RWPE2 (cell line): ENCODE results near the gene IGF2BP1.

ENCODE experiments used
- ATAC-seq: fragments of 200-7000 bp; cut with Tn5 transposase; 3 replicates; pipeline ENCODE4 v1.9.1; 2021; ENCODE audit warnings: low read depth
- DNase-seq: peaks from one replicate; pipeline ENCODE4 v3.0.0-alpha.2; 2020; ENCODE audit warnings: low spot score
- H3K27ac ChIP-seq: fragments of 450-650 bp; 2 replicates; pipeline ENCODE4 v1.5.1; 2017; ENCODE audit warnings: mild to moderate bottlenecking; ENCODE audit not compliant: poor library complexity, severe bottlenecking
- H3K27me3 ChIP-seq: fragments of 250-450 bp; sonication (Bioruptor Pico); 2 replicates; pipeline ENCODE4 v1.5.1; 2021; ENCODE audit warnings: mild to moderate bottlenecking, moderate library complexity; ENCODE audit not compliant: insufficient read depth, poor library complexity, severe bottlenecking
- H3K36me3 ChIP-seq: fragments of 250-450 bp; sonication (Bioruptor Pico); 2 replicates; pipeline ENCODE4 v1.5.1; 2020; ENCODE audit warnings: low read depth, mild to moderate bottlenecking, moderate library complexity
- H3K4me1 ChIP-seq: fragments of 250-450 bp; sonication (Bioruptor Pico); 2 replicates; pipeline ENCODE4 v1.5.1; 2021; ENCODE audit warnings: mild to moderate bottlenecking, moderate library complexity; ENCODE audit not compliant: insufficient read depth, poor library complexity, severe bottlenecking
- H3K4me3 ChIP-seq: fragments of 250-450 bp; sonication (Bioruptor Pico); 2 replicates; pipeline ENCODE4 v1.5.1; 2021; ENCODE audit warnings: mild to moderate bottlenecking, moderate library complexity; ENCODE audit not compliant: severe bottlenecking
- H3K9me3 ChIP-seq: fragments of 250-450 bp; sonication (Bioruptor Pico); 2 replicates; pipeline ENCODE4 v1.5.1; 2021; ENCODE audit warnings: mild to moderate bottlenecking, moderate library complexity; ENCODE audit not compliant: severe bottlenecking
- CTCF ChIP-seq: fragments of 450-650 bp; IDR thresholded peaks from one replicate; pipeline ENCODE4 v1.5.1; 2017; ENCODE audit warnings: mild to moderate bottlenecking, moderate library complexity; ENCODE audit not compliant: poor library complexity, severe bottlenecking

IGF2BP1 gene

GRCh38 chr17:49018748-49019147, 21.6 kb downstream of the IGF2BP1 start:
- TF ChIP-seq CTCF, result no peak
- DNase-seq (no peak), ATAC-seq (no peak)
- no peaks in the 10 kb centered on the region for H3K9me3 ChIP-seq
- H3K4me1 ChIP-seq, result peaks cover 26% of the 10 kb centered on the region
- H3K36me3 ChIP-seq, result no peaks in the 10 kb centered on the region
- peaks cover 27% of the 10 kb centered on the region for H3K27me3 ChIP-seq
- no peak overlapping the region for H3K4me3 ChIP-seq
- no peak overlapping the region for H3K27ac ChIP-seq

- H3K36me3 ChIP-seq, result no peaks in the 10 kb centered on the region
- H3K4me3 ChIP-seq, result no peak overlapping the region
- no peaks in the 10 kb centered on the region for H3K9me3 ChIP-seq
- H3K27me3 ChIP-seq, result peaks cover 8% of the 10 kb centered on the region
- TF ChIP-seq CTCF, result no peak
- no peak overlapping the region for H3K27ac ChIP-seq
- no peak for DNase-seq
- peaks cover 26% of the 10 kb centered on the region for H3K4me1 ChIP-seq
- ATAC-seq, result no peak
Observed at GRCh38 chr17:49020609-49021008, 23.4 kb downstream of the IGF2BP1 start.

GRCh38 chr17:49021095-49021767, 24.0 kb downstream of the IGF2BP1 start:
- peaks cover 2% of the 10 kb centered on the region for H3K27me3 ChIP-seq
- H3K4me1 ChIP-seq, result peaks cover 23% of the 10 kb centered on the region
- H3K4me3 ChIP-seq, result no peak overlapping the region
- peak overlapping the region; percentile 48 for H3K27ac ChIP-seq
- no peaks in the 10 kb centered on the region for H3K36me3 ChIP-seq
- ATAC-seq (no peak), DNase-seq (no peak)
- H3K9me3 ChIP-seq, result no peaks in the 10 kb centered on the region
- no peak for TF ChIP-seq CTCF

GRCh38 chr17:49021768-49022103, 24.6 kb downstream of the IGF2BP1 start:
- Histone ChIP-seq H3K4me3 (no peak overlapping the region), H3K9me3 (no peaks in the 10 kb centered on the region), H3K27ac (peak overlapping the region; percentile 48), H3K27me3 (no peaks in the 10 kb centered on the region), H3K36me3 (no peaks in the 10 kb centered on the region), H3K4me1 (peaks cover 21% of the 10 kb centered on the region)
- ATAC-seq, result no peak
- DNase-seq, result no peak
- no peak for TF ChIP-seq CTCF

GRCh38 chr17:49022391-49022941, 25.3 kb downstream of the IGF2BP1 start:
- Histone ChIP-seq H3K4me1 (peaks cover 15% of the 10 kb centered on the region), H3K9me3 (no peaks in the 10 kb centered on the region), H3K27me3 (no peaks in the 10 kb centered on the region), H3K4me3 (no peak overlapping the region), H3K36me3 (no peaks in the 10 kb centered on the region), H3K27ac (peak overlapping the region; percentile 48)
- no peak for TF ChIP-seq CTCF
- peak; percentile 90 for ATAC-seq
- no peak for DNase-seq
